ENCODE results near the gene SIGLEC6. TPM values are rescaled to one million over a fixed set of nuclear protein-coding genes. Genes with fewer than 3 reads are reported as not detected.

Gene SIGLEC6
- polyA plus RNA-seq, 2 of the 4 experiments (the other 2 are of a cell fraction): not detected

- ChIA-PET CTCF (interaction anchor here (1.0 to 1.6 kb wide), 3 partner anchors 8 to 33 kb away, joined by 4 read pairs; no protein-coding TSS in a partner anchor), POLR2A (no interaction called here)
- DNase-seq (ENCODE audit: low read depth in 1 of 2, low spot score in 1 of 2) (no peak), ATAC-seq (no peak), FAIRE-seq (no peak)
- H3K4me1 ChIP-seq: no peaks in the 10 kb centered on the region
- H3K9me3 ChIP-seq: no peaks in the 10 kb centered on the region; the same call in 2 of the 3 replicates
- 0% methylated on average over 3 of the region's 3 CpGs for WGBS (ENCODE audit: missing lambda C conversion rate)
- H3K4me3 ChIP-seq: no peak overlapping the region
- no peak for TF ChIP-seq JUN (IDR thresholded peaks at IDR 0.05)
- TF ChIP-seq CEBPB (IDR thresholded peaks at IDR 0.05): no peak
- no peak for TF ChIP-seq RNF2 (IDR thresholded peaks at IDR 0.05; ENCODE audit: borderline replicate concordance, low read depth)
- TF ChIP-seq ZFP36 (IDR thresholded peaks at IDR 0.05; ENCODE audit: borderline replicate concordance, partially characterized antibody): no peak
- no peak for TF ChIP-seq MAZ (IDR thresholded peaks at IDR 0.05; ENCODE audit: borderline replicate concordance, low read depth, low read length)
- TF ChIP-seq ZC3H11A (IDR thresholded peaks at IDR 0.05): no peak
- TF ChIP-seq POLR2A (IDR thresholded peaks at IDR 0.05; ENCODE audit: low read length): no peak
- TF ChIP-seq, protein P1, sequence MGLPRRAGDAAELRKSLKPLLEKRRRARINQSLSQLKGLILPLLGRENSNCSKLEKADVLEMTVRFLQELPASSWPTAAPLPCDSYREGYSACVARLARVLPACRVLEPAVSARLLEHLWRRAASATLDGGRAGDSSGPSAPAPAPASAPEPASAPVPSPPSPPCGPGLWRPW (IDR thresholded peaks at IDR 0.05): no peak
- TF ChIP-seq RCOR1 (IDR thresholded peaks at IDR 0.05; ENCODE audit: low read depth, low read length): no peak
- TF ChIP-seq CBX8 (IDR thresholded peaks at IDR 0.05): no peak
- no peak overlapping the region for H3K27ac ChIP-seq
- H3K4me2 ChIP-seq: no peak overlapping the region
Measured at GRCh38 chr19:51505904-51506303, 25.6 kb downstream of the SIGLEC6 start.

- TF ChIP-seq HEYL (CRISPR knock-in tag; IDR thresholded peaks at IDR 0.05) (no peak), HMGXB4 (CRISPR knock-in tag; IDR thresholded peaks at IDR 0.05; ENCODE audit: borderline replicate concordance) (no peak), TP53 (CRISPR knock-in tag; IDR thresholded peaks at IDR 0.05) (no peak), POLR2AphosphoS2 (conservative IDR thresholded peaks at IDR 0.05; ENCODE audit: low read length) (no peak), ZNF302 (CRISPR knock-in tag; IDR thresholded peaks at IDR 0.05) (no peak), KDM1A (IDR thresholded peaks at IDR 0.05; ENCODE audit: low read depth) (no peak), FOSB (CRISPR knock-in tag; IDR thresholded peaks at IDR 0.05) (no peak), NR3C1 (IDR thresholded peaks at IDR 0.05) (no peak), MAZ (IDR thresholded peaks at IDR 0.05; ENCODE audit: borderline replicate concordance, low read depth, low read length) (no peak), RNF2 (IDR thresholded peaks at IDR 0.05; ENCODE audit: borderline replicate concordance, low read depth) (no peak), EP300 (IDR thresholded peaks at IDR 0.05) (no peak), GATA3 (IDR thresholded peaks at IDR 0.05; ENCODE audit: borderline replicate concordance) (no peak), E2F6 (IDR thresholded peaks at IDR 0.05; ENCODE audit: borderline replicate concordance, low read depth) (no peak), HOXB5 (CRISPR knock-in tag; IDR thresholded peaks at IDR 0.05) (no peak)
- TF ChIP-seq, protein P2, sequence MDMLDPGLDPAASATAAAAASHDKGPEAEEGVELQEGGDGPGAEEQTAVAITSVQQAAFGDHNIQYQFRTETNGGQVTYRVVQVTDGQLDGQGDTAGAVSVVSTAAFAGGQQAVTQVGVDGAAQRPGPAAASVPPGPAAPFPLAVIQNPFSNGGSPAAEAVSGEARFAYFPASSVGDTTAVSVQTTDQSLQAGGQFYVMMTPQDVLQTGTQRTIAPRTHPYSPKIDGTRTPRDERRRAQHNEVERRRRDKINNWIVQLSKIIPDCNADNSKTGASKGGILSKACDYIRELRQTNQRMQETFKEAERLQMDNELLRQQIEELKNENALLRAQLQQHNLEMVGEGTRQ (IDR thresholded peaks at IDR 0.05): no peak
- ATAC-seq (no peak), DNase-seq (ENCODE audit: low read depth in 1 of 2, low spot score in 1 of 2) (no peak), FAIRE-seq (no peak)
- 3% methylated on average over 3 of the region's 3 CpGs for WGBS (ENCODE audit: missing lambda C conversion rate)
- CTCF ChIA-PET: interaction anchor here (2.0 to 2.4 kb wide), 2 partner anchors 11 to 82 kb away, joined by 6 to 14 read pairs; no protein-coding TSS in a partner anchor
- H3K4me3 ChIP-seq: no peak overlapping the region
- no peak overlapping the region for H3K27ac ChIP-seq
- H3K9me3 ChIP-seq: peaks cover 6% of the 10 kb centered on the region
- POLR2A ChIA-PET: no interaction called here
- no peaks in the 10 kb centered on the region for H3K4me1 ChIP-seq
- H3K4me2 ChIP-seq: no peak overlapping the region
Measured at GRCh38 chr19:51503896-51504295, 27.6 kb downstream of the SIGLEC6 start.

All from A549 (cell line).